NK-92 (cell line): Measurements from ENCODE around the gene YJEFN3.

ENCODE experiments used
- DNase-seq: peaks from one replicate; lab custom pipeline; 2025; ENCODE audit not compliant: unreplicated experiment; lab: John Stamatoyannopoulos, UW

The YJEFN3 gene

GRCh38 chr19:19535311-19536191 is 6.8 kb downstream of the YJEFN3 start:
- no peak for DNase-seq

GRCh38 chr19:19537075-19538048 is 8.7 kb downstream of the YJEFN3 start:
- DNase-seq: no peak

DNA sequence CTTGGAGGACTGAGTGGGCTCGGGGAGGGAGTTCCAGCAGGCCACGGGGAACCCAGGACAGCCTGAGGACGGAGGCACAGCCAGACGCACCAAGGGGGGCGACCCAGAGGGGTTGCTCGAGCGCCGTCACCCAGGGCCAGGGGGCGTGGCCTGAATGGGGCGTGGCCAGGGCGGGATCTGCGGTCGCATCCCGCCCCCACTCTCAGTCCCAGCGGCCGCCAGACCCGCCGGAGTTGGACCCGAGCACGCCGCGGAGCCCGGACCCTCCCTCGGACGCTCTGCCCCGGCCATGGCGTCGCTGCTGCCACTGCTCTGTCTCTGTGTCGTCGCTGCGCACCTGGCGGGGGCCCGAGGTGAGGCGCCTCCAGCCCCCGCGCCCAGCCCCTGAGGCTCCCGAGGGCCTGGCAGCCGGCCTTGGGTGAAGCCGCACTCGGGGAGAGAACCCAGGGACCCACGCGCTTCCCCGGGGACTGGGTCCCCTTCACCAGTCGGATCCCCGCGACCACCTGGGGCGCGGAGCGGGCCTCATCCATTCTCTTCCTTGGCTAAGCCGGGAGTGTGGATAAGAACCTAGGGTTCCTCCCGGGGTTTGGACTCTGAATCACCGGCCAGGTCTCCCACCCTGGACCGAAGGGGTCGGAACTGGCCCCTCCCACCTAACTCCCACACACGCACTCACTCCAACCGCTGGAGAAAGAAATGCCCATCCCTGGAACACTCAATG is 9.5 kb downstream of the YJEFN3 start, which contains the start of gene CILP2:
Gene CILP2 (plus strand): TSS at position 205 of the 724 bp plus-strand sequence. CDS start 85 bp downstream, at position 290.
- DNase-seq: no peak

DNA sequence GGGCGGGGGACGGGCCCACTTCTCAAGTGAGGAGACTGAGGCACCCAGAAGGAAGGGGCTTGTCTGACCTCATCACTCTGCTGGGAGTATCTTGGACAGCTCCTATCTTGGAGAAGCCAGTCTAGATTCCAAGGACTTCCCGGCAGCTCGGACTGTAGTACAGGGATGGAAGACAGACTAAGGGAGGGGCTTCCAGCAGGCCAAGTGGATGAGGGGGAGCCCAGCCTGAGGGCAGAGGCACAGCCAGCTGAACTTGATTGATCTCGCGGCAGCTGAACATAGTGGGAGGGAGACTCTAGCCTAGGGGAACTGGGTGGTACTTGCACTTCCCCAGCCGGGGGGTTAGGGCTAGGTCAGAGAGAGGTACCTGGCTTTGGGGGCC is 10.1 kb downstream of the YJEFN3 start:
- DNase-seq: no peak

DNA sequence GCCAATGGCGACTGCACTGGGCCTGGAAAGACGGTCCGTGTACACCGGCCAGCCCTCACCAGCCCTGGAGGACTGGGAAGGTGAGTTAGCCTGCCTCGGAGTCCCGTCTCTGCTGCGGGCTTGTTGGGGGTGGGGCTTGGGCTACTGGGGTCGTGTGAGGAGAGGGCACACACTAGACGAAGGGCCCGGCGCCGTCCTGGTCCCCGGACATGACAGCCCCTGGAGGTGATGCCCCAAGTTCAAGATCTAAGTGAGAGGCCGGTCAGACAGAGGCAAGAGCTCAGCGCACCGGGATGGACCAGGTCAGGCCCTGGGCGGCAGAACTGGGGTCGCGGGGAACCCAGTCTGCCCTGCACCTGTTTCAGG is 11.0 kb downstream of the YJEFN3 start:
- no peak for DNase-seq

DNA sequence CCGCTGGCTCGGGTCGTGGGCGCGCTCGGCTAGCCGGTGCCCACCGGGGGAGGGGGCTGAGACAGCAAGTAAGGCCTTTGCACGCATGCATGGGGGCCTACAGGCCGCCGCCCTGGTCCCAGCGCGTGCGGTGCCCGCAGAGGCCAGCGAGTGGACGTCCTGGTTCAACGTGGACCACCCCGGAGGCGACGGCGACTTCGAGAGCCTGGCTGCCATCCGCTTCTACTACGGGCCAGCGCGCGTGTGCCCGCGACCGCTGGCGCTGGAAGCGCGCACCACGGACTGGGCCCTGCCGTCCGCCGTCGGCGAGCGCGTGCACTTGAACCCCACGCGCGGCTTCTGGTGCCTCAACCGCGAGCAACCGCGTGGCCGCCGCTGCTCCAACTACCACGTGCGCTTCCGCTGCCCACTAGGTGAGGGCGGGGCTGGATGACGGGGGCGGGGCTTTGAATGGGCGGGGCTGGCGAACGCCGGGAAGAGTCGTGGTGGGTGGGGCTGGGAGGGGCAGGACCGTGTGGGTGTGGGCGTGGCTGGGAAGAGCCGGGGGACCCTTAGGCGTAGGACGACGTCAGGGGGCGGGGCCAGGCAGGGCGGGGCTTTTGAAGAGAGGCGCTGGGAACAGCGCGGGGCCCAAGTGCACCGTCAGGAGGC is 11.5 kb downstream of the YJEFN3 start:
- DNase-seq: no peak

DNA sequence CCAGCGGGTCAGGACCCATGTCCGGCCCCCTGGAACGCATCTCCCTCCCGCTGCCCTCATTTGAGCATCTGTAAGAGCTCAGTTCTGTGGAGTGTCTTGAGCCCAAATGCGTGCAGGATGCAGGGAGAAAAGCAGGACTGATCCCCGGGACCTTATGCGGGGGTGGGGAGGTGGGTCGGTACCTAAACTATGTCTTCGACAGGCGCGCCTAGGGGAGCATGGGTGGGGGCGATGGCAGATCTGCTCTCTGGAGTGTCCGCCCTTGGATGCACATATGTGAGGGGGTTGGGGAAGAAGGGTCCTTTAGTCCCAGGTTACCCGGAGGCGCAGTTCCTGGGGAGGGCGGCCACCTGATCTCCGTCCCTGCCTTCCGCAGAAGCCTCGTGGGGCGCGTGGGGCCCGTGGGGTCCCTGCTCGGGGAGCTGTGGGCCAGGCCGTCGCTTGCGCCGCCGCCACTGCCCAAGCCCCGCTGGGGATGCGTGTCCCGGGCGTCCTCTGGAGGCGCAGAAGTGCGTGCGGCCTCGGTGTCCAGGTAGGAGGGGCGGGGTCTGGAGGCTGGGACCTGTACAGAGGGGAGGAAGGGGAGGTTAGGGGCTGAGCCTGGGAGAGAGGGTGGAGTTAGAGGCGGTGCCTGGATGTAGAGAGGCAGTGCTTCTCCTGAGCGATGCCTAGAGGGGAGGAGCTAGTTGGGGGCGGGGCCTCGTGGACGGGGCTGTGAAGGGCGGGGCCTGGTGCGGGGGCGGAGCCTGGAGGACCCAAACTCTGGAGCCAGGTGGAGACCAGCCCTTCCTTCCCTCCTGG is 12.2 kb downstream of the YJEFN3 start:
- DNase-seq: no peak

- DNase-seq: no peak
Measured at GRCh38 chr19:19541616-19542015, 12.9 kb downstream of the YJEFN3 start.

- no peak for DNase-seq
Measured at GRCh38 chr19:19542507-19542906, 13.8 kb downstream of the YJEFN3 start.

DNA sequence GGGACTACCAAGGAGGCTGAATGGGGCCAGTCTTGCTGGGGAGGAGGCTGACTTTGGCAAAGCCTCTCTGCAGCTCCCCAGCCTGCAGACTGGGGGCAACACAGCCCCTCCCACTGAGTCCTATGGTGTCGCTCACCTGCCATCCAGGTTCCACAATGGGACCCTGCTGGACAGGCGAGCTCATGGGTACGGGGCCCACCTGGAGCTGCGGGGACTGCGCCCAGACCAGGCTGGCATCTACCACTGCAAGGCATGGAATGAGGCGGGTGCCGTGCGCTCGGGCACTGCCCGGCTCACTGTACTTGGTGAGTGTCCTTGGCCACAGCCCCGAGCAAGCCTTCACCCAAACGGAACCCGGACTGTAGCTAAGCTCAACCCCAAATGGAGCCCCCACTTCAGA is 14.4 kb downstream of the YJEFN3 start:
- DNase-seq: no peak

GRCh38 chr19:19543640-19544039 is 14.9 kb downstream of the YJEFN3 start:
- DNase-seq: no peak

DNA sequence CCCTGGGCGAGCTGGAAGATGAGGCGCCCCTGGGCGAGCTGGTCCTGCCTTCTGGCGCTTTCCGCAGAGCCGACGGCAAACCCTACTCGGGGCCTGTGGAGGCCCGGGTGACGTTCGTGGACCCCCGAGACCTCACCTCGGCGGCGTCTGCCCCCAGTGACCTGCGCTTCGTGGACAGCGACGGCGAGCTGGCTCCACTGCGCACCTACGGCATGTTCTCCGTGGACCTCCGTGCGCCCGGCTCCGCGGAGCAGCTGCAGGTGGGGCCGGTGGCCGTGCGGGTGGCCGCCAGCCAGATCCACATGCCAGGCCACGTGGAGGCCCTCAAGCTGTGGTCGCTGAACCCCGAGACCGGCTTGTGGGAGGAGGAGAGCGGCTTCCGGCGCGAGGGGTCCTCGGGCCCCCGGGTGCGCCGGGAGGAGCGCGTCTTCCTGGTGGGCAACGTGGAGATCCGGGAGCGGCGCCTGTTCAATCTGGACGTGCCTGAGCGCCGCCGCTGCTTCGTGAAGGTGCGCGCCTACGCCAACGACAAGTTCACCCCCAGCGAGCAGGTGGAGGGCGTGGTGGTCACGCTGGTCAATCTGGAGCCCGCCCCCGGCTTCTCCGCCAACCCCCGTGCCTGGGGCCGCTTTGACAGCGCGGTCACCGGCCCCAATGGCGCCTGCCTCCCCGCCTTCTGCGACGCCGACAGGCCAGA is 15.7 kb downstream of the YJEFN3 start:
- no peak for DNase-seq

DNA sequence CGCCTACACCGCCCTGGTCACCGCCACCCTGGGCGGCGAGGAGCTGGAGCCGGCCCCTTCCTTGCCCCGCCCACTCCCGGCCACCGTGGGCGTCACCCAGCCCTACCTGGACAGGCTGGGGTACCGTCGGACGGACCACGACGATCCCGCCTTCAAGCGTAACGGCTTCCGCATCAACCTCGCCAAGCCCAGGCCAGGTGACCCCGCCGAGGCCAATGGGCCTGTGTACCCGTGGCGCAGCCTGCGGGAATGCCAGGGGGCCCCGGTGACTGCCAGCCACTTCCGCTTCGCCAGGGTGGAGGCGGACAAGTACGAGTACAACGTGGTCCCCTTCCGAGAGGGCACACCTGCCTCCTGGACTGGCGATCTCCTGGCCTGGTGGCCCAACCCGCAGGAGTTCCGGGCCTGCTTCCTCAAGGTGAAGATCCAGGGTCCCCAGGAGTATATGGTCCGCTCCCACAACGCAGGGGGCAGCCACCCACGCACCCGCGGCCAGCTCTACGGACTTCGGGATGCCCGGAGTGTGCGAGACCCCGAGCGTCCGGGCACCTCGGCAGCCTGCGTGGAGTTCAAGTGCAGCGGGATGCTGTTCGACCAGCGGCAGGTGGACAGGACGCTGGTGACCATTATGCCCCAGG is 16.4 kb downstream of the YJEFN3 start:
- DNase-seq: no peak

DNA sequence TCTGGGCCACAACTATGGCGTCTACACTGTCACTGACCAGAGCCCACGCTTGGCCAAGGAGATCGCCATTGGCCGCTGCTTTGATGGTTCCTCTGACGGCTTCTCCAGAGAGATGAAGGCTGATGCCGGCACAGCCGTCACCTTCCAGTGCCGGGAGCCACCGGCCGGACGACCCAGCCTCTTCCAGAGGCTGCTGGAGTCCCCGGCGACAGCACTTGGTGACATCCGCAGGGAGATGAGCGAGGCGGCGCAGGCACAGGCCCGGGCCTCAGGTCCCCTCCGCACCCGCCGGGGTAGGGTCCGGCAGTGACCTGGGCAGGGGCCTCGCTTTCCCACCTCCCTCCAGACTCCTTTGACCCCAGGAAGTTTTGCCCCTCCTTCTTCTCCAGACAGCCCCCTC is 17.0 kb downstream of the YJEFN3 start:
- no peak for DNase-seq

DNA sequence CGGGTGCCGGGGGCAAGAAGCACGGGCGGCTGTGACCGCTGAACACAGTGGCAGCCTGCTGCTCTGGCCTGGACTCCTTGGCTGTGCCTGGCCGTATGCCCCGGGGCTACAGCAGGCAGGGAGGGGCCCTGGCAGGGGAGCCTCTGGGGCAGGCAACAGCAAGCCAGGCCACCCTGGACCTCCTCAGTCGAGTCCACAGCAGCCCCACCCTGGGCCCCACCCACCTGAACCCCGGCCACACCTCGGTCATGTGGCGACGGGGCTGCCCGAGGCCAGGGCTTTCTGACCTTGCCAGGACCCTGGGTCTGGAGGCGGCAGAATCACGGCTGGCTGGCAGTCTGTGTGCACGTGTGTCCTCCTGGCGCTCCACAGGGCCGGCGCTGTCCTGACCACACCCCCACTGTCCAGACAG is 18.0 kb downstream of the YJEFN3 start:
- no peak for DNase-seq

DNA sequence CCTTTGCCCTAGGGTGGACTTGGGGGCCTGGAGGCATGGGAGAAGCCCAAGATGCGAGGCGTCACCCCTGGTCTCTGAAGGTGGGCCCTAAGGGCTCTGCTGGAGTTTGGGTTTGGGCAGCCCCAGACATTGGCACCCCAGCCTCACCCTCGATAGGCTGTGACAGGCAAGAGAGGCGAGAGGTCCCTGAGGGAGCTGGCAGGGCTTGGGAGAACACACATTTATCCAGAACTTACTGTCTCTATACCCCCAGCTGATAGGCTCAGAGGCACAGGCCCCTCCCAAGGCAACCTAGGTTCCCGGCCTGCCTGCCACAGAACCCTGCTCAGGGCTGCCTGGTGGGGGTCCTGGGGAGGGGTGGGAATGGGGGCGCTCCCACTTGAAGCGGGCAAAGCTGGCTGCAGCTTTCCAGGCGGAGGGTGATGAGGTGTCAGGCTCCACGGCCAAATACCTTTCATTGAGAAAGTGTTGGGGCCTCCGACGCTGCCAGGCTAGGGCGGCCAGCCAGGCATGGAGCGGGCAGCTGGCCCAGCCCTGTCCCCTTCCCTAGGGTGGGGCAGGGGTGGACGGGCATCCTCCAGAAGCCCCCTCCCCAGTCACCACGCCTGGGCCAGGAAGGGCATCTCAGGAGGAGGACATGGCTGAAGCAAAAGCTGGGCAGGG is 19.1 kb downstream of the YJEFN3 start:
- no peak for DNase-seq

GRCh38 chr19:19548915-19549759 is 20.4 kb downstream of the YJEFN3 start:
- no peak for DNase-seq
